K562 (cell line): ENCODE data around the gene KRTCAP2. TPM values are rescaled to one million over a fixed set of nuclear protein-coding genes. Genes with fewer than 3 reads are reported as not detected.

Experiments
- ATAC-seq: fragments of 200-7000 bp; cut with Tn5 transposase; 3 replicates; pipeline ENCODE4 v1.9.1; 2020; ENCODE audit warnings: moderate library complexity
- BruUV-seq: library from RNA; stranded (reverse); fragments of 400-500 nt; replicated peaks from 2 replicates; lab custom pipeline; 2021; lab: Mats Ljungman, UMichigan
- CTCF ChIA-PET: fragments of 300-600 bp; formaldehyde crosslinking; extraction: SDS; loops from one replicate; lab custom pipeline; 2021; ENCODE audit warnings: low intra/inter-chr PET ratio; lab: Yijun Ruan, JAX
- POLR2A ChIA-PET: fragments of 300-600, 350-650 bp; sonication (Branson Sonifier 250); formaldehyde crosslinking; extraction: SDS; loops from one replicate; lab custom pipeline; 2021; ENCODE audit warnings: antibody characterized with exemption, inconsistent platforms; lab: Yijun Ruan, JAX
- DNase-seq, 4 experiments: peaks; one replicate each; pipeline versions ENCODE4 v3.0.0 to v3.0.0-alpha.2; 2011 to 2018; ENCODE audit warnings: low spot score in 3 of 4, mixed read lengths in 3 of 4; ENCODE audit errors: extremely low read depth in 1 of 4
- FAIRE-seq: peaks from 2 replicates; lab custom pipeline; 2011; peaks lifted over from hg19 to GRCh38; lab: Jason Lieb, UNC
- H2AFZ ChIP-seq: 2 replicates; pipeline ENCODE4 v1.6.0; 2011; ENCODE audit warnings: low read depth, low read length, control low read depth, inconsistent platforms
- H3K27ac ChIP-seq: fragments of 200-600 bp; 3 replicates; pipeline ENCODE4 v1.8.0; 2011; ENCODE audit warnings: low read depth, mild to moderate bottlenecking, control low read depth, inconsistent platforms, low read length, moderate library complexity, mixed read lengths; ENCODE audit errors: extremely low read depth
- H3K27me3 ChIP-seq, 2 experiments: fragments of 300-600 bp in 1 of 2; 2 replicates in 1 of 2; 3 replicates in 1 of 2; pipeline versions ENCODE4 v1.6.0 to v1.8.0; 2011; ENCODE audit warnings: inconsistent platforms in 2 of 2, low read length in 2 of 2, mild to moderate bottlenecking in 1 of 2, mixed read lengths in 1 of 2, moderate library complexity in 1 of 2; ENCODE audit not compliant: control insufficient read depth in 2 of 2, insufficient read depth in 2 of 2
- H3K36me3 ChIP-seq: fragments of 300-600 bp; 3 replicates; pipeline ENCODE4 v1.8.0; 2011; ENCODE audit warnings: mild to moderate bottlenecking, low read length, inconsistent platforms; ENCODE audit not compliant: control insufficient read depth, insufficient read depth
- H3K4me1 ChIP-seq, 2 experiments: fragments of 200-600 bp in 1 of 2; replicated peaks in 1 of 2; 2 replicates in 1 of 2; 3 replicates in 1 of 2; pipeline versions ENCODE4 v1.5.1 to v1.8.0; 2011; ENCODE audit warnings: inconsistent platforms in 2 of 2, low read length in 2 of 2, mild to moderate bottlenecking in 1 of 2, mixed read lengths in 1 of 2, moderate library complexity in 1 of 2; ENCODE audit not compliant: control insufficient read depth in 2 of 2, insufficient read depth in 2 of 2
- H3K4me2 ChIP-seq: 2 replicates; pipeline ENCODE4 v1.6.1; 2011; ENCODE audit warnings: low read length, control low read depth, inconsistent platforms, mixed read lengths; ENCODE audit not compliant: insufficient read depth
- H3K4me3 ChIP-seq: fragments of 200-600 bp; sonication (generic), shearing (Covaris generic); 2 replicates; pipeline ENCODE4 v1.5.1; 2016; ENCODE audit warnings: control low read depth, inconsistent platforms
- H3K79me2 ChIP-seq: fragments of 200-600 bp; 3 replicates; pipeline ENCODE4 v1.8.0; 2011; ENCODE audit warnings: low read length, inconsistent platforms; ENCODE audit not compliant: control insufficient read depth, insufficient read depth
- H3K9ac ChIP-seq, 2 experiments: 2 replicates each; pipeline versions ENCODE4 v1.6.0 to v1.6.1; 2011; ENCODE audit warnings: low read depth in 2 of 2, low read length in 2 of 2, control low read depth in 1 of 2, inconsistent platforms in 1 of 2, mild to moderate bottlenecking in 1 of 2, mixed read lengths in 1 of 2; ENCODE audit not compliant: insufficient read depth in 1 of 2
- H3K9me1 ChIP-seq: one replicate; pipeline ENCODE4 v1.6.0; 2011; ENCODE audit warnings: inconsistent platforms, mild to moderate bottlenecking, low read length, moderate library complexity; ENCODE audit not compliant: control insufficient read depth, insufficient read depth
- H3K9me3 ChIP-seq: replicated peaks from 2 replicates; pipeline ENCODE4 v1.5.1; 2011; ENCODE audit warnings: low read depth, low read length, inconsistent platforms; ENCODE audit not compliant: control insufficient read depth, insufficient read depth
- H4K20me1 ChIP-seq: replicated peaks from 2 replicates; pipeline ENCODE4 v1.6.1; 2011; ENCODE audit warnings: low read length, inconsistent platforms, mixed read lengths; ENCODE audit not compliant: control insufficient read depth, insufficient read depth
- ARID3B ChIP-seq: fragments of 250-450 bp; sonication (Bioruptor Pico); IDR thresholded peaks from 2 replicates; pipeline ENCODE4 v1.4.0; 2020; ENCODE audit warnings: borderline replicate concordance
- TBP ChIP-seq: optimal IDR thresholded peaks from 2 replicates; pipeline ENCODE3; 2011; ENCODE audit warnings: low read depth, low read length, improper control_type of control experiment
- TRIM24 ChIP-seq, 2 experiments: fragments of 450-650 bp; IDR thresholded peaks; 2 replicates each; pipeline ENCODE4 v1.6.1; 2016
- WGBS: fragments of 100-300 bp; shearing (Covaris generic); methylation state at CpG from one replicate; pipeline ENCODE4 v1.1.6; 2016; ENCODE audit warnings: low coverage, mixed read lengths; ENCODE audit not compliant: insufficient coverage; ENCODE audit errors: missing lambda C conversion rate; 5-methylcytosine and 5-hydroxymethylcytosine counted together
- in situ Hi-C: fragments of 300-500 bp; cut with MboI; formaldehyde crosslinking; loops from 4 replicates; pipeline ENCODE4 v1.15.0; 2018; ENCODE audit warnings: inconsistent platforms, mixed read lengths
- intact Hi-C: fragments of 100-400 bp; cut with micrococcal nuclease; formaldehyde crosslinking; loops from 2 replicates; pipeline ENCODE4 v1.14.2; 2022
- polyA plus RNA-seq, 8 experiments: library from polyadenylated mRNA; depleted of rRNA in 4 of 8; stranded (reverse) in 5 of 8; unstranded in 3 of 8; fragments of >200 nt; fragmentation: Nextera tagmentation in 2 of 8; fragmentation: Illumina TruSeq in 1 of 8; extraction: Ambion mirVana in 2 of 8; extraction: Trizol in 1 of 8; gene quantifications; 2 replicates each; pipeline versions ENCODE4 v1.2.1 to v1.2.3, GENCODE V29; 2011 to 2014; ENCODE audit warnings: inconsistent platforms in 1 of 8, missing spikeins in 1 of 8
- total RNA-seq, 7 experiments: library from RNA; depleted of rRNA in 6 of 7; stranded (reverse); fragments of >200 nt in 6 of 7; fragmentation: Illumina TruSeq in 2 of 7; extraction: Trizol in 2 of 7; gene quantifications; 2 replicates each; pipeline versions ENCODE4 v1.2.1 to v1.2.3, GENCODE V29; 2011 to 2021; ENCODE audit warnings: low replicate concordance in 1 of 7

KRTCAP2 gene
- total and polyA plus RNA-seq, 9 of the 15 experiments (the other 6 are each of a cell fraction or from before 2014, with no cell fraction given), result 126 to 436 (median 244) TPM

- H3K27ac ChIP-seq, result no peak overlapping the region
- TF ChIP-seq ARID3B (CRISPR knock-in tag) (no peak), TBP (no peak), TRIM24 (IDR thresholded peaks at IDR 0.05) (no peak)
- TF ChIP-seq, all 486 proteins: peak for 0
- Histone ChIP-seq H3K36me3 (peaks cover 35% of the 10 kb centered on the region), H4K20me1 (no peaks in the 10 kb centered on the region), H3K27me3 (no peaks in the 10 kb centered on the region), H3K4me1 (peaks cover 16 to 30% of the 10 kb centered on the region in 2 experiments; a peak in 4 of 5 replicates), H3K9me1 (no peaks in the 10 kb centered on the region), H3K79me2 (peaks cover 15% of the 10 kb centered on the region), H3K4me3 (no peak overlapping the region), H2AFZ (no peak overlapping the region), H3K9ac (no peak overlapping the region), H3K4me2 (no peak overlapping the region), H3K9me3 (no peaks in the 10 kb centered on the region)
- FAIRE-seq (no peak), ATAC-seq (no peak), DNase-seq (peak in 1 of 4 experiments; percentile 0)
- ChIA-PET CTCF (no interaction called here), POLR2A (no interaction called here)
- no TSS peak for BruUV-seq
- in situ Hi-C loops, result loop anchor here (5.0 kb wide), 1 partner anchor 77 kb away; no protein-coding TSS in a partner anchor
- intact Hi-C loops, result loop anchor here (5.0 kb wide), 1 partner anchor 57 kb away; no protein-coding TSS in a partner anchor
- 60% methylated on average over 5 of the region's 5 CpGs for WGBS
These were observed 3.6 kb downstream of the KRTCAP2 start for GRCh38 chr1:155169541-155169940.
